ENCODE results near the gene SEPTIN10. TPM values are rescaled to one million over a fixed set of nuclear protein-coding genes. Genes with fewer than 3 reads are reported as not detected.

The SEPTIN10 gene
- total and polyA plus RNA-seq, 2 donors (not counting 1 experiment from before 2014, with no cell fraction given) = 90.3 to 99.4 TPM

- no peak overlapping the region for H3K9ac ChIP-seq (ENCODE audit: insufficient read depth, low read length)
- no peak overlapping the region for H3K4me2 ChIP-seq (ENCODE audit: extremely low read depth, insufficient read depth, low read length)
- H3K9me3 ChIP-seq (ENCODE audit: control insufficient read depth, insufficient read depth, low read depth, low read length) = no peaks in the 10 kb centered on the region
- no peak overlapping the region for H3K27ac ChIP-seq (ENCODE audit: insufficient read depth, low read length)
- no peaks in the 10 kb centered on the region for H3K4me1 ChIP-seq (ENCODE audit: control insufficient read depth, extremely low read depth, insufficient read depth, low read length)
- no peaks in the 10 kb centered on the region for H3K36me3 ChIP-seq (ENCODE audit: control insufficient read depth, insufficient read depth, low read length)
- no peak overlapping the region for H3K4me3 ChIP-seq (replicated peaks in 1 of 4; ENCODE audit: control extremely low read depth in 1 of 4, insufficient read depth in 1 of 4, low read depth in 3 of 4, low read length in 4 of 4)
- H2AFZ ChIP-seq (ENCODE audit: low read length) = no peak overlapping the region
- peaks cover 8% of the 10 kb centered on the region for H3K27me3 ChIP-seq (ENCODE audit: control insufficient read depth, insufficient read depth, low read length)
- H3K79me2 ChIP-seq (ENCODE audit: control insufficient read depth, insufficient read depth, low read length) = no peaks in the 10 kb centered on the region
- TF ChIP-seq CTCF (conservative IDR thresholded peaks at IDR 0.05 in 1 of 2, IDR thresholded peaks at IDR 0.05 in 1 of 2; ENCODE audit: low read depth in 1 of 2, low read length in 2 of 2) = no peak
- TF ChIP-seq EZH2 (IDR thresholded peaks at IDR 0.05; ENCODE audit: low read length, missing control alignments) = no peak
- DNase-seq (ENCODE audit: low read depth in 2 of 2) = no peak
- no peaks in the 10 kb centered on the region for H4K20me1 ChIP-seq (ENCODE audit: control insufficient read depth, extremely low read depth, insufficient read depth, low read length)
These were observed 78.4 kb downstream of the SEPTIN10 start for GRCh38 chr2:109535217-109535946.

- Histone ChIP-seq H3K9ac (ENCODE audit: insufficient read depth, low read length) (no peak overlapping the region), H3K4me3 (replicated peaks in 1 of 4; ENCODE audit: control extremely low read depth in 1 of 4, insufficient read depth in 1 of 4, low read depth in 3 of 4, low read length in 4 of 4) (no peak overlapping the region), H3K27ac (ENCODE audit: insufficient read depth, low read length) (no peak overlapping the region), H3K4me1 (ENCODE audit: control insufficient read depth, extremely low read depth, insufficient read depth, low read length) (no peaks in the 10 kb centered on the region), H3K36me3 (ENCODE audit: control insufficient read depth, insufficient read depth, low read length) (no peaks in the 10 kb centered on the region), H3K27me3 (ENCODE audit: control insufficient read depth, insufficient read depth, low read length) (peaks cover 15% of the 10 kb centered on the region), H2AFZ (ENCODE audit: low read length) (no peak overlapping the region), H3K4me2 (ENCODE audit: extremely low read depth, insufficient read depth, low read length) (no peak overlapping the region), H3K79me2 (ENCODE audit: control insufficient read depth, insufficient read depth, low read length) (no peaks in the 10 kb centered on the region), H3K9me3 (ENCODE audit: control insufficient read depth, insufficient read depth, low read depth, low read length) (no peaks in the 10 kb centered on the region), H4K20me1 (ENCODE audit: control insufficient read depth, extremely low read depth, insufficient read depth, low read length) (no peaks in the 10 kb centered on the region)
- DNase-seq (ENCODE audit: low read depth in 2 of 2) = no peak
- TF ChIP-seq EZH2 (IDR thresholded peaks at IDR 0.05; ENCODE audit: low read length, missing control alignments) = no peak
- TF ChIP-seq CTCF (conservative IDR thresholded peaks at IDR 0.05 in 1 of 2, IDR thresholded peaks at IDR 0.05 in 1 of 2; ENCODE audit: low read depth in 1 of 2, low read length in 2 of 2) = no peak
These were observed 79.9 kb downstream of the SEPTIN10 start for GRCh38 chr2:109533823-109534222.

GRCh38 chr2:109532728-109533076, 81.1 kb downstream of the SEPTIN10 start:
- H3K27ac ChIP-seq (ENCODE audit: insufficient read depth, low read length) = no peak overlapping the region
- no peaks in the 10 kb centered on the region for H3K9me3 ChIP-seq (ENCODE audit: control insufficient read depth, insufficient read depth, low read depth, low read length)
- no peaks in the 10 kb centered on the region for H3K79me2 ChIP-seq (ENCODE audit: control insufficient read depth, insufficient read depth, low read length)
- H3K36me3 ChIP-seq (ENCODE audit: control insufficient read depth, insufficient read depth, low read length) = no peaks in the 10 kb centered on the region
- peaks cover 15% of the 10 kb centered on the region for H3K27me3 ChIP-seq (ENCODE audit: control insufficient read depth, insufficient read depth, low read length)
- H3K4me2 ChIP-seq (ENCODE audit: extremely low read depth, insufficient read depth, low read length) = no peak overlapping the region
- no peaks in the 10 kb centered on the region for H3K4me1 ChIP-seq (ENCODE audit: control insufficient read depth, extremely low read depth, insufficient read depth, low read length)
- no peak for DNase-seq (ENCODE audit: low read depth in 2 of 2)
- H3K4me3 ChIP-seq (replicated peaks in 1 of 4; ENCODE audit: control extremely low read depth in 1 of 4, insufficient read depth in 1 of 4, low read depth in 3 of 4, low read length in 4 of 4) = no peak overlapping the region
- H2AFZ ChIP-seq (ENCODE audit: low read length) = no peak overlapping the region
- H3K9ac ChIP-seq (ENCODE audit: insufficient read depth, low read length) = no peak overlapping the region
- no peaks in the 10 kb centered on the region for H4K20me1 ChIP-seq (ENCODE audit: control insufficient read depth, extremely low read depth, insufficient read depth, low read length)
- TF ChIP-seq EZH2 (IDR thresholded peaks at IDR 0.05; ENCODE audit: low read length, missing control alignments) (no peak), CTCF (conservative IDR thresholded peaks at IDR 0.05 in 1 of 2, IDR thresholded peaks at IDR 0.05 in 1 of 2; ENCODE audit: low read depth in 1 of 2, low read length in 2 of 2) (no peak)
